HepG2 (cell line): Measurements from ENCODE around the gene ZC3H18. TPM values are rescaled to one million over a fixed set of nuclear protein-coding genes. Genes with fewer than 3 reads are reported as not detected.

Source experiments
- ATF7 ChIP-seq, 2 experiments: fragments of 450-650 bp in 1 of 2; sonication (generic) in 1 of 2; formaldehyde crosslinking in 1 of 2; IDR thresholded peaks; 2 replicates each; pipeline versions ENCODE4 v1.4.0 to v1.6.1; 2016 to 2020; ENCODE audit warnings: antibody characterized with exemption in 1 of 2, mild to moderate bottlenecking in 1 of 2, missing genetic modification reagents in 1 of 2
- CENPT ChIP-seq: sonication (generic); formaldehyde crosslinking; IDR thresholded peaks from 2 replicates; pipeline ENCODE4 v1.8.0; 2022; ENCODE audit warnings: low read depth, mild to moderate bottlenecking, moderate library complexity, missing genetic modification reagents
- GPN1 ChIP-seq: sonication (generic); formaldehyde crosslinking; IDR thresholded peaks from 2 replicates; pipeline ENCODE4 v1.5.1; 2020; ENCODE audit warnings: missing genetic modification reagents, borderline replicate concordance
- MAF1 ChIP-seq: sonication (generic); formaldehyde crosslinking; IDR thresholded peaks from 2 replicates; pipeline ENCODE4 v1.5.0; 2020; ENCODE audit warnings: missing genetic modification reagents, borderline replicate concordance
- NR2F2 ChIP-seq: IDR thresholded peaks from 2 replicates; pipeline ENCODE4 v1.6.1; 2012; ENCODE audit warnings: low read depth, inconsistent platforms, borderline replicate concordance
- PITX1 ChIP-seq: sonication (generic); formaldehyde crosslinking; IDR thresholded peaks from 2 replicates; pipeline ENCODE4 v1.5.1; 2020; ENCODE audit warnings: mild to moderate bottlenecking, missing genetic modification reagents
- ZNF121 ChIP-seq: sonication (generic); formaldehyde crosslinking; IDR thresholded peaks from 2 replicates; pipeline ENCODE4 v1.5.0; 2020; ENCODE audit warnings: mild to moderate bottlenecking, missing genetic modification reagents
- ZNF260 ChIP-seq: sonication (generic); formaldehyde crosslinking; IDR thresholded peaks from 2 replicates; pipeline ENCODE4 v1.4.0; 2020; ENCODE audit warnings: missing genetic modification reagents, low read depth, mild to moderate bottlenecking, borderline replicate concordance
- ZNF3 ChIP-seq: IDR thresholded peaks from 2 replicates; pipeline ENCODE4 v1.7.0; 2017; ENCODE audit warnings: inconsistent platforms
- polyA plus RNA-seq, 8 experiments: library from polyadenylated mRNA; depleted of rRNA in 3 of 8; stranded (reverse) in 7 of 8; unstranded in 1 of 8; fragments of >200 nt; fragmentation: Illumina TruSeq in 4 of 8; extraction: Trizol in 4 of 8; gene quantifications; 2 replicates each; pipeline versions ENCODE4 v1.2.1 to v1.2.3, GENCODE V29; 2011 to 2016; ENCODE audit warnings: low read depth in 4 of 8, missing spikeins in 1 of 8, mixed read lengths in 1 of 8; ENCODE audit not compliant: insufficient read depth in 1 of 8
- total RNA-seq, 5 experiments: library from RNA; depleted of rRNA; stranded (reverse); fragments of >200 nt; fragmentation: Illumina TruSeq; extraction: Trizol; gene quantifications; 2 replicates each; pipeline ENCODE4 v1.2.3, GENCODE V29; 2016; ENCODE audit warnings: low read depth in 1 of 5
- TF ChIP-seq, protein P1 (sequence below): IDR thresholded peaks from 2 replicates; pipeline ENCODE4 v1.6.1; 2016; ENCODE audit warnings: missing biosample characterization, missing genetic modification reagents, low read depth
- TF ChIP-seq, protein P2 (sequence below): sonication (generic); formaldehyde crosslinking; IDR thresholded peaks from 2 replicates; pipeline ENCODE4 v1.8.0; 2022; ENCODE audit warnings: mild to moderate bottlenecking, missing genetic modification reagents
- TF ChIP-seq, protein P3 (sequence below): sonication (generic); formaldehyde crosslinking; IDR thresholded peaks from 2 replicates; pipeline ENCODE4 v1.8.1; 2023; ENCODE audit warnings: mild to moderate bottlenecking, inconsistent platforms, moderate library complexity, missing genetic modification reagents, borderline replicate concordance
- TF ChIP-seq, protein P4 (sequence below): sonication (generic); formaldehyde crosslinking; IDR thresholded peaks from 2 replicates; pipeline ENCODE4 v1.4.0; 2020; ENCODE audit warnings: missing genetic modification reagents
- TF ChIP-seq, protein P5 (sequence below): sonication (generic); formaldehyde crosslinking; IDR thresholded peaks from 2 replicates; pipeline ENCODE4 v1.4.0; 2020; ENCODE audit warnings: missing genetic modification reagents, mild to moderate bottlenecking, borderline replicate concordance

Gene ZC3H18
- total and polyA plus RNA-seq, 2 of the 13 experiments (the other 11 are each of a cell fraction or from before 2014, with no cell fraction given) = 11.2 to 27.4 TPM

DNA sequence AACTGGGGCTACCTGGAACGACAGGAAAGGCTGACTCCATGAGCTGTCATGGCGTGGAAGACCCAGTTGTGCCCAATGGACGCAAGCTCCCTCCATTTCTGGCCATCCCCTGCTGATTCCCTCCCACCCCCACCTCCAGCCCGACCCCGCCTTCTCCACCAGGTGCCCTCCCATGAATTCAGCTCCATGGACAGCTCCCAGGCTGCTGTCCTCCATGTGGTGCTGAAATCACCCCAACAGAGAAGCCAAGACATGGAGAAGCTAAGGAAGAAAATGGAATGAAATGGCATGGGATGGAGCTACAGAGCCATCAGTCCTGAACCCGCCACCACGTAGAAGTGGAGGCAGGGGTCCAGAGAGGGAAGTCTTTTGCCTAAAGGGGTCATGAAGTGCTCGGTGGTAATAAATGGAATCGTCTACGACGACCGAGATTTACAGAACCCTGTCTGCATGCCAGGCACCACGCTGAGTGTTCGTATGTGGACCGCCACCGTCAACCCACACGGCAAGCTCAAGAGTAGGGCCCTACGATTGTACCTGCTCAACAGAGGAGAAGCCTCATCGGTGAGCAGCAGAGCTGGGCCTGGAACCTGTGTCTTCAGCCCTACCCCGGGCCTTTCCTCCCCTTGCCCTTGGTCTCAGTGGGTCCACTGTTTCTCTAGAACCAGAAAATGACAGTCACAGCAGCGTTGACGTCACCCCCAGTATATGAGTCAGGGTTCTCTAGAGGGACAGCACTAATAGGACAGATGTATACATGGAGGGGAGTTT lies 9.3 kb upstream of the ZC3H18 start (continued):
- TF ChIP-seq, protein P1, sequence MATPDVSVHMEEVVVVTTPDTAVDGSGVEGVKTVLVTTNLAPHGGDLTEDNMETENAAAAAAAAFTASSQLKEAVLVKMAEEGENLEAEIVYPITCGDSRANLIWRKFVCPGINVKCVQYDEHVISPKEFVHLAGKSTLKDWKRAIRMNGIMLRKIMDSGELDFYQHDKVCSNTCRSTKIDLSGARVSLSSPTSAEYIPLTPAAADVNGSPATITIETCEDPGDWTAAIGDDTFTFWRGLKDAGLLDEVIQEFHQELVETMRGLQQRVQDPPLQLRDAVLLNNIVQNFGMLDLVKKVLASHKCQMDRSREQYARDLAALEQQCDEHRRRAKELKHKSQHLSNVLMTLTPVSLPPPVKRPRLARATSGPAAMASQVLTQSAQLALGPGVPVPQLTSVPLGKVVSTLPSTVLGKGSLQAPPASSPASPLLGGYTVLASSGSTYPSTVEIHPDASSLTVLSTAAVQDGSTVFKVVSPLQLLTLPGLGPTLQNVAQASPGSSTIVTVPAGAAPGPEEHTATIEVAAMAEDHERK = peak; percentile 73; the same call in 1 of the 2 replicates
- TF ChIP-seq, protein P2, sequence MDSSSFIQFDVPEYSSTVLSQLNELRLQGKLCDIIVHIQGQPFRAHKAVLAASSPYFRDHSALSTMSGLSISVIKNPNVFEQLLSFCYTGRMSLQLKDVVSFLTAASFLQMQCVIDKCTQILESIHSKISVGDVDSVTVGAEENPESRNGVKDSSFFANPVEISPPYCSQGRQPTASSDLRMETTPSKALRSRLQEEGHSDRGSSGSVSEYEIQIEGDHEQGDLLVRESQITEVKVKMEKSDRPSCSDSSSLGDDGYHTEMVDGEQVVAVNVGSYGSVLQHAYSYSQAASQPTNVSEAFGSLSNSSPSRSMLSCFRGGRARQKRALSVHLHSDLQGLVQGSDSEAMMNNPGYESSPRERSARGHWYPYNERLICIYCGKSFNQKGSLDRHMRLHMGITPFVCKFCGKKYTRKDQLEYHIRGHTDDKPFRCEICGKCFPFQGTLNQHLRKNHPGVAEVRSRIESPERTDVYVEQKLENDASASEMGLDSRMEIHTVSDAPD (CRISPR knock-in tag) = peak; percentile 91
- TF ChIP-seq ZNF3 (CRISPR knock-in tag) (peak; percentile 96), NR2F2 (no peak), ZNF121 (CRISPR knock-in tag) (0 out of 2 replicates have a peak, but pooled peaks have one; percentile 9), GPN1 (peak; percentile 99), PITX1 (CRISPR knock-in tag) (peak; percentile 92), ZNF260 (CRISPR knock-in tag) (no peak), MAF1 (peak; percentile 99), ATF7 (IDR thresholded peaks at IDR 0.05) (peak; percentile 37; the same call in 1 of the 2 replicates), ATF7 (CRISPR knock-in tag; IDR thresholded peaks at IDR 0.05) (peak; percentile 92), CENPT (CRISPR knock-in tag) (peak; percentile 98)
- TF ChIP-seq, protein P3, sequence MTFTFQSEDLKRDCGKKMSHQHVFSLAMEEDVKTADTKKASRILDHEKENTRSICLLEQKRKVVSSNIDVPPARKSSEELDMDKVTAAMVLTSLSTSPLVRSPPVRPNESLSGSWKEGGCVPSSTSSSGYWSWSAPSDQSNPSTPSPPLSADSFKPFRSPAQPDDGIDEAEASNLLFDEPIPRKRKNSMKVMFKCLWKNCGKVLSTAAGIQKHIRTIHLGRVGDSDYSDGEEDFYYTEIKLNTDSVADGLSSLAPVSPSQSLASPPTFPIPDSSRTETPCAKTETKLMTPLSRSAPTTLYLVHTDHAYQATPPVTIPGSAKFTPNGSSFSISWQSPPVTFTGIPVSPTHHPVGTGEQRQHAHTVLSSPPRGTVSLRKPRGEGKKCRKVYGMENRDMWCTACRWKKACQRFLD (CRISPR knock-in tag) = peak; percentile 99
- TF ChIP-seq, protein P4, sequence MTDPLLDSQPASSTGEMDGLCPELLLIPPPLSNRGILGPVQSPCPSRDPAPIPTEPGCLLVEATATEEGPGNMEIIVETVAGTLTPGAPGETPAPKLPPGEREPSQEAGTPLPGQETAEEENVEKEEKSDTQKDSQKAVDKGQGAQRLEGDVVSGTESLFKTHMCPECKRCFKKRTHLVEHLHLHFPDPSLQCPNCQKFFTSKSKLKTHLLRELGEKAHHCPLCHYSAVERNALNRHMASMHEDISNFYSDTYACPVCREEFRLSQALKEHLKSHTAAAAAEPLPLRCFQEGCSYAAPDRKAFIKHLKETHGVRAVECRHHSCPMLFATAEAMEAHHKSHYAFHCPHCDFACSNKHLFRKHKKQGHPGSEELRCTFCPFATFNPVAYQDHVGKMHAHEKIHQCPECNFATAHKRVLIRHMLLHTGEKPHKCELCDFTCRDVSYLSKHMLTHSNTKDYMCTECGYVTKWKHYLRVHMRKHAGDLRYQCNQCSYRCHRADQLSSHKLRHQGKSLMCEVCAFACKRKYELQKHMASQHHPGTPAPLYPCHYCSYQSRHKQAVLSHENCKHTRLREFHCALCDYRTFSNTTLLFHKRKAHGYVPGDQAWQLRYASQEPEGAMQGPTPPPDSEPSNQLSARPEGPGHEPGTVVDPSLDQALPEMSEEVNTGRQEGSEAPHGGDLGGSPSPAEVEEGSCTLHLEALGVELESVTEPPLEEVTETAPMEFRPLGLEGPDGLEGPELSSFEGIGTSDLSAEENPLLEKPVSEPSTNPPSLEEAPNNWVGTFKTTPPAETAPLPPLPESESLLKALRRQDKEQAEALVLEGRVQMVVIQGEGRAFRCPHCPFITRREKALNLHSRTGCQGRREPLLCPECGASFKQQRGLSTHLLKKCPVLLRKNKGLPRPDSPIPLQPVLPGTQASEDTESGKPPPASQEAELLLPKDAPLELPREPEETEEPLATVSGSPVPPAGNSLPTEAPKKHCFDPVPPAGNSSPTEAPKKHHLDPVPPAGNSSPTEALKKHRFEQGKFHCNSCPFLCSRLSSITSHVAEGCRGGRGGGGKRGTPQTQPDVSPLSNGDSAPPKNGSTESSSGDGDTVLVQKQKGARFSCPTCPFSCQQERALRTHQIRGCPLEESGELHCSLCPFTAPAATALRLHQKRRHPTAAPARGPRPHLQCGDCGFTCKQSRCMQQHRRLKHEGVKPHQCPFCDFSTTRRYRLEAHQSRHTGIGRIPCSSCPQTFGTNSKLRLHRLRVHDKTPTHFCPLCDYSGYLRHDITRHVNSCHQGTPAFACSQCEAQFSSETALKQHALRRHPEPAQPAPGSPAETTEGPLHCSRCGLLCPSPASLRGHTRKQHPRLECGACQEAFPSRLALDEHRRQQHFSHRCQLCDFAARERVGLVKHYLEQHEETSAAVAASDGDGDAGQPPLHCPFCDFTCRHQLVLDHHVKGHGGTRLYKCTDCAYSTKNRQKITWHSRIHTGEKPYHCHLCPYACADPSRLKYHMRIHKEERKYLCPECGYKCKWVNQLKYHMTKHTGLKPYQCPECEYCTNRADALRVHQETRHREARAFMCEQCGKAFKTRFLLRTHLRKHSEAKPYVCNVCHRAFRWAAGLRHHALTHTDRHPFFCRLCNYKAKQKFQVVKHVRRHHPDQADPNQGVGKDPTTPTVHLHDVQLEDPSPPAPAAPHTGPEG (CRISPR knock-in tag) = peak; percentile 97
- TF ChIP-seq, protein P5, sequence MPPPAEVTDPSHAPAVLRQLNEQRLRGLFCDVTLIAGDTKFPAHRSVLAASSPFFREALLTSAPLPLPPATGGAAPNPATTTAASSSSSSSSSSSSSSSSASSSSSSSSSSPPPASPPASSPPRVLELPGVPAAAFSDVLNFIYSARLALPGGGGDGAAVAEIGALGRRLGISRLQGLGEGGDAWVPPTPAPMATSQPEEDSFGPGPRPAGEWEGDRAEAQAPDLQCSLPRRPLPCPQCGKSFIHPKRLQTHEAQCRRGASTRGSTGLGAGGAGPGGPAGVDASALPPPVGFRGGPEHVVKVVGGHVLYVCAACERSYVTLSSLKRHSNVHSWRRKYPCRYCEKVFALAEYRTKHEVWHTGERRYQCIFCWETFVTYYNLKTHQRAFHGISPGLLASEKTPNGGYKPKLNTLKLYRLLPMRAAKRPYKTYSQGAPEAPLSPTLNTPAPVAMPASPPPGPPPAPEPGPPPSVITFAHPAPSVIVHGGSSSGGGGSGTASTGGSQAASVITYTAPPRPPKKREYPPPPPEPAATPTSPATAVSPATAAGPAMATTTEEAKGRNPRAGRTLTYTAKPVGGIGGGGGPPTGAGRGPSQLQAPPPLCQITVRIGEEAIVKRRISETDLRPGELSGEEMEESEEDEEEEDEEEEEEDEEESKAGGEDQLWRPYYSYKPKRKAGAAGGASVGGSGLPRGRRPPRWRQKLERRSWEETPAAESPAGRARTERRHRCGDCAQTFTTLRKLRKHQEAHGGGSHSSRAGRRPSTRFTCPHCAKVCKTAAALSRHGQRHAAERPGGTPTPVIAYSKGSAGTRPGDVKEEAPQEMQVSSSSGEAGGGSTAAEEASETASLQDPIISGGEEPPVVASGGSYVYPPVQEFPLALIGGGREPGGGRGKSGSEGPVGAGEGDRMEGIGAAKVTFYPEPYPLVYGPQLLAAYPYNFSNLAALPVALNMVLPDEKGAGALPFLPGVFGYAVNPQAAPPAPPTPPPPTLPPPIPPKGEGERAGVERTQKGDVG = peak; percentile 90; the same call in 1 of the 2 replicates
